ENCODE measurements around the gene PREX1.

GRCh38 chr20:48728042-48728825, 99.6 kb downstream of the PREX1 start:
- TF ChIP-seq, protein P1, sequence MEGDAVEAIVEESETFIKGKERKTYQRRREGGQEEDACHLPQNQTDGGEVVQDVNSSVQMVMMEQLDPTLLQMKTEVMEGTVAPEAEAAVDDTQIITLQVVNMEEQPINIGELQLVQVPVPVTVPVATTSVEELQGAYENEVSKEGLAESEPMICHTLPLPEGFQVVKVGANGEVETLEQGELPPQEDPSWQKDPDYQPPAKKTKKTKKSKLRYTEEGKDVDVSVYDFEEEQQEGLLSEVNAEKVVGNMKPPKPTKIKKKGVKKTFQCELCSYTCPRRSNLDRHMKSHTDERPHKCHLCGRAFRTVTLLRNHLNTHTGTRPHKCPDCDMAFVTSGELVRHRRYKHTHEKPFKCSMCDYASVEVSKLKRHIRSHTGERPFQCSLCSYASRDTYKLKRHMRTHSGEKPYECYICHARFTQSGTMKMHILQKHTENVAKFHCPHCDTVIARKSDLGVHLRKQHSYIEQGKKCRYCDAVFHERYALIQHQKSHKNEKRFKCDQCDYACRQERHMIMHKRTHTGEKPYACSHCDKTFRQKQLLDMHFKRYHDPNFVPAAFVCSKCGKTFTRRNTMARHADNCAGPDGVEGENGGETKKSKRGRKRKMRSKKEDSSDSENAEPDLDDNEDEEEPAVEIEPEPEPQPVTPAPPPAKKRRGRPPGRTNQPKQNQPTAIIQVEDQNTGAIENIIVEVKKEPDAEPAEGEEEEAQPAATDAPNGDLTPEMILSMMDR (IDR thresholded peaks at IDR 0.05 in 4 of 5, conservative IDR thresholded peaks at IDR 0.05 in 1 of 5), result no peak
- TF ChIP-seq POLR2A (IDR thresholded peaks at IDR 0.05), result no peak

Measured in gastrocnemius medialis (tissue), 4 donors.